GM10266 (cell line): ENCODE measurements around the gene FAM193A.

ENCODE experiments used
- DNase-seq: peaks from one replicate; pipeline ENCODE4 v3.0.0; 2012; ENCODE audit errors: extremely low spot score
- TF ChIP-seq, protein P1 (sequence below): IDR thresholded peaks from 2 replicates; pipeline ENCODE4 v1.5.1; 2012; ENCODE audit warnings: mild to moderate bottlenecking, low read depth; ENCODE audit not compliant: control insufficient read depth, insufficient read depth; ENCODE audit errors: missing control alignments

Gene FAM193A

DNA sequence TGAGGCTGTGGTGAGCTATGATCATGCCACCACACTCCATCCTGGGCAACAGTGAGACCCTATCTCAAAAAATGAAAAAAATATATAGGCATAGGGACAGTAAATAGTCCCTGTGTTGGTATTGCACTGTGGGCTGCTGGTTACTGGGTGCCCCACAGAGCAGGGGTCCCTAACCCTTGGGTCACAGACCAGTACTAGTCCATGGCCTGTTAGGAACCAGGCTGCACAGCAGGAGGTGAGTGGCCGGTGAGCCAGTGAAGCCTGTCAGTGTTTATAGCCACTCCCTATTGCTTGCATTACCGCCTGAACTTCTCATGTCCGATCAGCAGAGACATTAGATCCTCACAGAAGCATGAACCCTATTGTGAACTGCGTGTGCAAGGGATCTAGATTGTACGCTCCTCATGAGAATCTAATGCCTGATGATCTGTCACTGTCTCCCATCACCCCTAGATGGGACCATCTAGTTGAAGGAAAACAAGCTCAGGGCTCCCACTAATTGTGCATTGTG lies 113.2 kb downstream of the FAM193A start:
- TF ChIP-seq, protein P1, sequence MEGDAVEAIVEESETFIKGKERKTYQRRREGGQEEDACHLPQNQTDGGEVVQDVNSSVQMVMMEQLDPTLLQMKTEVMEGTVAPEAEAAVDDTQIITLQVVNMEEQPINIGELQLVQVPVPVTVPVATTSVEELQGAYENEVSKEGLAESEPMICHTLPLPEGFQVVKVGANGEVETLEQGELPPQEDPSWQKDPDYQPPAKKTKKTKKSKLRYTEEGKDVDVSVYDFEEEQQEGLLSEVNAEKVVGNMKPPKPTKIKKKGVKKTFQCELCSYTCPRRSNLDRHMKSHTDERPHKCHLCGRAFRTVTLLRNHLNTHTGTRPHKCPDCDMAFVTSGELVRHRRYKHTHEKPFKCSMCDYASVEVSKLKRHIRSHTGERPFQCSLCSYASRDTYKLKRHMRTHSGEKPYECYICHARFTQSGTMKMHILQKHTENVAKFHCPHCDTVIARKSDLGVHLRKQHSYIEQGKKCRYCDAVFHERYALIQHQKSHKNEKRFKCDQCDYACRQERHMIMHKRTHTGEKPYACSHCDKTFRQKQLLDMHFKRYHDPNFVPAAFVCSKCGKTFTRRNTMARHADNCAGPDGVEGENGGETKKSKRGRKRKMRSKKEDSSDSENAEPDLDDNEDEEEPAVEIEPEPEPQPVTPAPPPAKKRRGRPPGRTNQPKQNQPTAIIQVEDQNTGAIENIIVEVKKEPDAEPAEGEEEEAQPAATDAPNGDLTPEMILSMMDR: no peak
- no peak for DNase-seq

- TF ChIP-seq, protein P1: no peak
- DNase-seq: no peak
Measured at GRCh38 chr4:2650276-2650675, 113.8 kb downstream of the FAM193A start.

GRCh38 chr4:2651546-2651945 lies 115.1 kb downstream of the FAM193A start:
- no peak for DNase-seq
- TF ChIP-seq, protein P1: no peak

GRCh38 chr4:2651998-2652397 lies 115.6 kb downstream of the FAM193A start:
- no peak for DNase-seq
- TF ChIP-seq, protein P1: no peak

- no peak for DNase-seq
Measured at GRCh38 chr4:2652415-2653160, 116.1 kb downstream of the FAM193A start.

DNA sequence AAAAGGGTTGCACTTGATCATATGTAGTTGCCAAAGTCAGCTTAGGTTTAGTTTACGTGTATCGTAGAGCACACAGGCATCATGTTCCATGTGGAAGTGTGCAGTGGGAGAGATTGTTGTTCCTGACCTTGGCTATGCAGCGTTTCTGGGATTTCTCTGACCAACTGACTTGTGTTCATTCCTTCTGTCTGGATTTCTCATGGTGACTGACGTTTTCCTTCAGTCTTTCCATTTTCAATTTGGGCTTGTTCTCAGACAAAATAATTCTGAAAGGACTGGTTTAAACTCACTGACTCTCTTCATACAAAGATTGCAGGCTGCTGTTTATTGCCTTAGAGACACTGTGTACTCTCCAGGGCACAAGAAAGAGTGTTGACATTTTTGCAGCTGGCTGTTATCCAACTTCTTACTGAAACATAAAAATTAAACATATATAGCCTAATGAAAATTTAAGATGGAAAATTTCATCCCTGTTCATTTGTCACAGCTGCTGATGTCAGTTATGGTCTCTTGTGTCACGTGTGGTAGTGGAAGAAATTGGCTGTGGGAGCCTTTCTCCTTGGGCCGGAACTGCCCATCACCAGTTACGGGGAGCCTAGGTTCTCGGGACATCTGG lies 124.3 kb downstream of the FAM193A start:
- DNase-seq: no peak
- TF ChIP-seq, protein P1: no peak

More at GRCh38 chr4:2652415-2653160, 116.1 kb downstream of the FAM193A start:
- TF ChIP-seq, protein P1: no peak

- TF ChIP-seq, protein P1: no peak
- no peak for DNase-seq
Measured at GRCh38 chr4:2662598-2662997, 126.2 kb downstream of the FAM193A start.
